HG02623 (cell line): Measurements from ENCODE around the gene PTPRG.

ENCODE experiments used
- ATAC-seq: cut with Tn5 transposase; IDR thresholded peaks from one replicate; pipeline ENCODE4 v1.9.1; 2021; ENCODE audit warnings: moderate library complexity; ENCODE audit not compliant: unreplicated experiment

The PTPRG gene

DNA sequence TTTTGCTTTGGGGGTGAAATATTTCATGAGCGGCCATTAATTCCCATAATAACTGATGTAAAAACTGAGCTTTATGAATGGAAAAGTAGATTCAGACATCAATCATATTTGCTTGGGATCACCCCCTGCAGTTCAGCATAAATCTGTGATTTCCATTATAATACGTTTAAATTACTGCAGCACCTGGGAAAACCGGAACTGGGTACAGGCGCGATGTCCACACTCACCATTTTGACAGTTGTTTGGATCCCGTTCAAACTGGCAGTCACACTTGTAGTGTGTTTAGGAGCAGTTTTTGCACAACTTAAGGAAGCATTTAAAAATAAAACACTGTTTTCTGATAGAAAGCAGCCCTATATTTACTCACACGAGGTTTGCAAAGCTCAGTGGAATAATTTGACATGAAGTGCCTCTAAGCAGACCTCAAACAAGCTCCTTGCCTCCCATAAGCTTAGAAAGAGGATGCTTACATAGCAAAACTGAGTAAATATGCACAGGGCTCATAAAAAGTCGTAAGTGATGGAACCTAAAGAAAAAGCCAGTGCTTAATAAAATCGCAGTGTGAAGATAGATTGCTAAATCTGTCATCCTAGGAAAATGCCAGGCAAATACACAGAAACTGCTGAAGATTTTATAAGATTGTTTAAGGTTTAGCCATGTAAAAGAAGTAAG, 377.6 kb downstream of the PTPRG start:
- no peak for ATAC-seq

DNA sequence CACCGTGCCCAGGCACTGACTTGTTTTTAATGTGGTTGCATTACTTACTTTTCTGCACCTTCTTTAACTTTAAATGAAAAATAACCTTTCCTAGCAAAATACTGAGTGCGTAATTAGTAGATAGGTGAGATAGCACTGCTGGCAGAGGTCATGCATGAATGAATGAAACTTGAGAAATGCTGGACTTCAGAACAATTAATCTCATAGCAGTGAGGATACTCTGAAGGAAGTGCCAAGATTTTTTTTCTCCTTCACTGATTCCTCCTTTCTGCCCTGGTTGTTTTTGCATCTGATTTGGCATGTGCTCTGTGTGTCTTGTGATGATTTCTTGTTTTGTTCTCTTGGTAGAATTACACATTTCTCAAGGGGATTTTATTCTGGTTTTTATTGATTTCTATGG, 378.9 kb downstream of the PTPRG start:
- no peak for ATAC-seq

DNA sequence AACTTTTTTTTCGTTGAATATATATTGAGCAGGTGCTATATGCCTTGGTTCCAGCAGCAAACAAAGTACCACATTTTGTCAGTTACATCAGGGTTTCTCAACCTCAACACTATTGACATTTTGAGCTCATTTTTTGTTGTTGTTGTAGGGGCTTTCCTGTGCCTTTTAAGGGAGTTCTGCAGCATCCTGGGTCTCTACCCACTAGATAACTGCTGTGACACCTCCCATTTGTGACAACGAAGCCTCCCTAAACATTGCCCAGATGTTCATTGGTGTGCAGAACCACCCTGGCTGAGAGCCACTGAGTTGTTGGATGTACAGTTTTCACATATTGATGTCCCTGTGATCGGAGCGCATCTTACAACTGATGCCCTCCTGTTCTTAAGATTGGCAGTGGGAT, 382.6 kb downstream of the PTPRG start:
- ATAC-seq, result no peak

DNA sequence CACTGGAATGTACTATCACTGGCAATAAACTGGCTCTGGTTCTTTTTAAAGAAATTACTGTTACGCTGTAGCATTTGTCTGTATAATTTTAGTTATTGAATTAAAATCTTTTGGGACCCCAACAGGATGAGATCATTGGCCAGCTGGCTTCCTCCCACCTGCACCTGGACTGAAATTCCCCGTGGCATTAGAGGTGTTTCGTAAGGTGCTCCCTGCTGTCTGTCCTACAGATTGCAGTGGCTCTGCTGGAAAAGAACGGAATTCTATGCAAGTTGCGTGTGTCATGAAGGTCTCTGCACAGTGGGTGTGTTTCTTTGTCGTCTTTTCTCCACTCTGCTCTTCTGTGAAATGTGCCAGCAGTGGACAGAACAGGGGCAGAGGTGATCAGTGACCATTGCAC, 383.4 kb downstream of the PTPRG start:
- no peak for ATAC-seq

DNA sequence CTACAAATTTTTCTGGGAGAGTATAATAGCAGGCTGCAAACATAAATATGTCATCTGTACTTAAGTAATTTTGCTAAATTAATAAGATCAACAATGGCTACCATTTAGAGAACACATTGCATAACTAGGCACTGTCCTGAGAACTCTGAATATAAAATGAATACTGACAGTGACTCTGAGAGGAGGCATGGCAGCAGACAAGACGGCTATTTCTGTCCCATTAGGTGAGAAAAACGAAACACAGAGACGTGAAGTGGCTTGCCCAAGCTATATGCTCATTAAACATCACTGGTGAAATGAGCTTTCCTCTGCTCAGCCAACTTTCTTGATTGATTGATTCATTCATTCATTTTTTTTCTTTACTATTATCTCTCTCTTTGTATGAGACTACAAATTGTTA, 384.3 kb downstream of the PTPRG start:
- no peak for ATAC-seq

GRCh38 chr3:61946570-61947324, 385.4 kb downstream of the PTPRG start:
- ATAC-seq, result no peak

DNA sequence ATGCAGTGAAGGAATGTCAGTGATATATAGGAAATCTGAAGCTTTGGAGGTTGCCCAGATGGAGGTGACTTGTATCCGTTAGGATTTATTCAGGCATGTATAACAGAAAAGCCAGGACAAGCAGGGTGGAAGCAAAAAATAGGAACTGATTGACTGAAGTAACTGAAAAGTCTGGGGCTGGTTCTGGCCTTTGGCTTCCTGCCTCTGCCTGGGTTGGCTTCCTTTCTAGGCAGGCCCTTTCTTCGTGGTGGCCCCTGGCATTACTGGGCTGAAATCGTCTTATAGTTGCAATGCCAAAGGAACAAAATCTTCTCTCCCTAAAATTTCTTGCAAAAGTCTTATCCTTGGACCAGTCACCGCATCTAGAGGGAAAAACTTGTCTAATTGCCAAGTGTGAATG, 386.1 kb downstream of the PTPRG start:
- ATAC-seq, result no peak

DNA sequence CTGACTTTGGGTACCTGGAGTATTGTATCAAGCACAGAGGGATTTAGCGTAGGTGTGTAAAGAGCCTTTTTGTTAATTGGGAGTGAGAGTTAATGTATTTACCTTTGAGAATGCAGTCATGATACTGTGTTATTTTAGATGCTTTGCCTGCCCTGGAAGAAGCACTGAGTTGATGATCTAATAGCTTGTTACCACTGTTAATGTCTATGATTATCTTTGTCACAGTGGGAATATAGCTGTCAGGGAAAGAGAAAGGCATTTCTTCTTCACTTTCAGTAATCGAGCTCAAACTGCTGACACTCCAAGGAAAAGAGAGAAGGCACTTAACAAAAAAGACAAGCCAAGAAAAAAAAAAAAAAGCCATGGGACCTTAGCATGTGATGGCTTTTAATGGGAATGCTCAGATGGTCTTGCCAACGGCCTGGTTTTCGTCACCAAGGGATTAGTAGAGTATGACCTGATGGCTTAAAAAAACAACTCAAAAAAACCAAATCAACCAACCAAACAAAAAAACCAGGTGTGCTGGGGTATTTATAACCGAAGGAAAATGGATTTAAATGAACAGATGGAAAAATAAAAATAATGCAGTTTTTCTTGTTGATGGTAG, 387.4 kb downstream of the PTPRG start:
- no peak for ATAC-seq

GRCh38 chr3:61954097-61954540, 392.7 kb downstream of the PTPRG start:
- no peak for ATAC-seq

- ATAC-seq, result no peak
Observed at GRCh38 chr3:61955483-61955882, 394.1 kb downstream of the PTPRG start.

DNA sequence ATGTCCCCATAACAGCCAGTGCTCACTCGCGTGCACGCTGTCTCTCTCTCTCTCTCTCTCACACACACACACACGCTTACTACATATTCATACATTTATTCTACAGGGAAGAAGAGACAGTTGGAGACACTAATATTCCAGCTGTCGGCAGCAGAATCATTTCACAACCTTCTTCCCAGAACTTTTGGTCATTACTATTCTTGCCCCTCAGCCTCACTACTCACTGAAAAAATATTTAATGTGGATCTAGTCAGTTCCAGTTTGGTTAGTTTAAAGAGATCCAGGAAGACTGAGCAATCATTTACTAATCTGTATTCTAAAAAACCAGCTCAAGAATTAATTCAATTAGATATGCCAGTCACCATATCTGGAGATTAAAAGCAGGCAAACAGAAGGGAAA, 394.9 kb downstream of the PTPRG start:
- ATAC-seq, result no peak

GRCh38 chr3:61957259-61957658, 395.9 kb downstream of the PTPRG start:
- ATAC-seq, result no peak

DNA sequence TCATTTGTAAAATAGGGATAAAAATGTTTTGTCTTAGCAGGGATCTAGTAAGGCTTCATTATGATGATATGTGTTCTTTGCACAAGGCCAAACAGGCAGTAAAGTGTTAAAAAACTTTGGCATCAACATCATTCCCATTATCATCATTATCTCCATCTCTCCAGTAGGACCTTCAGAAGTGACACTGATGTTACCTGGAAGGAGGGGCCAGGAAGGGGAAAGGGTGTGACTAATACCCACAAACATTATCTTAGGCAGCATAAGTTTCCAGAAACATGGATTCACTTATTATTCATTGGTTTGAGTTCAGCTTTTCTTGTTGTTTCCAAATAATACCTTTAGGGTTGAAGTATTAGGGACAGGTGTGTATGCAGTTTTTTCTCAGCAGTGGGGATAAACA, 399.6 kb downstream of the PTPRG start:
- no peak for ATAC-seq

- ATAC-seq, result no peak
Observed at GRCh38 chr3:61961900-61962299, 400.5 kb downstream of the PTPRG start.

GRCh38 chr3:61964566-61964965, 403.2 kb downstream of the PTPRG start:
- no peak for ATAC-seq

DNA sequence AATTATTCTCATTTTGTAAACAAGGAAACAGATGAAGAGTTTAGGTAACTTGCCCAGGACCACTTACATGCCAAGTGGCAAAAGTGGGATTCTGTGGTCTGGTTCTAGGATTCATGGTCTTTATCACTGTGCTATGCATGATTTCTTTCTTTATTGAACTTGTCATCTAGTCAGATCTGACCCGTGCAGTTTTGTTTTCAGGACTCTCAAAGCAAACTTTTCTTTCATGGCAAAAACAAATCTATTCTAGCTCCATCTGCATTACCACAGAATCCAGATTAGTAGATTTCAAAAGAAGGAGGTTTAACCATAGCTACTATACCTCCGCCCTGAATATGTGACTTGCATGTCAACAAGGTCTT, 404.4 kb downstream of the PTPRG start:
- no peak for ATAC-seq

- ATAC-seq, result no peak
Observed at GRCh38 chr3:61966200-61966599, 404.8 kb downstream of the PTPRG start.

DNA sequence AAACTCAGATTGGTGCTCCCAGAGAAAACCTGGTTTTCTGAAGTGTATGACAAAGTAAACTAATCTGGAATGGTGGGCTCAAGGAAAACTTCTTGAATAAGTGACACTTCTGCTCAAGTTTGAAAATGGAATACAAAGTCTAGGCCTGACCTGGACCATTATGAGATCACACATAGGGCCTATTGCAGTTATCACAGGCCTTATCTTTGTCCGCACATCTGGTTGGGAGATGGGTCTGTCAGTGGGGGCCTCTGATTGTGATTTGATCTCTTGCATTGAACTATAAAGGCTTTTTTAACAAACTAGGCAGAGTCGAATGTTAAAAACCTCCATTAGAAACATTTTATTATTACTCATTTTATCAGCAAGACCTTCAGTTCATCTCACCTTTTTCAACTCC, 405.6 kb downstream of the PTPRG start:
- ATAC-seq, result no peak

- ATAC-seq, result no peak
Observed at GRCh38 chr3:61967937-61968336, 406.6 kb downstream of the PTPRG start.

GRCh38 chr3:61974662-61975061, 413.3 kb downstream of the PTPRG start:
- ATAC-seq, result no peak

DNA sequence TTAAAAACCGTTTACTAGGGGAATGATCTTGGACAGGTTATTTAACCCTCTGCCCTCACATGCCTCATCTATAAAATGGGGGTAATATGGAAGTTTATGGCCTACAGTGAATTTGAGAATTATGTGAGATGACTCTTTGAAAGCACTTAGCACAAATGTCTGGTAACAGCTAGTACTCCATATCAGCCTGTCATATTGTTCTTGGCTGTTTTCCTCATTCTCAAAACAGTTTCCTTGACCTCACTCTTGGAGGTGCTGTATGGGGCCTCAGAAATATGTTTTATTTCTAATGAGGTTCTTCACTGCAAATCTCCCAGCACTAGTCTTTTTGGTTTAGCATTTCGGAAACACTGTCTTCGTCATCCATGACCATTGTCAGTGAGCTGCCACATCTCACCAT, 413.8 kb downstream of the PTPRG start:
- ATAC-seq, result no peak

- ATAC-seq, result no peak
Observed at GRCh38 chr3:61975936-61976335, 414.6 kb downstream of the PTPRG start.
